Colonic mucosa (tissue), 4 donors: ENCODE measurements around the gene SERPINB10. TPM values are rescaled to one million over a fixed set of nuclear protein-coding genes. Genes with fewer than 3 reads are reported as not detected.

Experiments used
- DNase-seq: peaks from one replicate; pipeline ENCODE4 v3.0.0-alpha.2; 2020
- H3K27ac ChIP-seq: fragments of 200-600 bp; one replicate; pipeline ENCODE4 v1.8.0; 2021
- H3K27me3 ChIP-seq: fragments of 200-600 bp; one replicate; pipeline ENCODE4 v1.8.0; 2021
- H3K36me3 ChIP-seq: fragments of 200-600 bp; one replicate; pipeline ENCODE4 v1.8.0; 2021
- H3K4me1 ChIP-seq: fragments of 200-600 bp; one replicate; pipeline ENCODE4 v1.8.0; 2021; ENCODE audit warnings: mild to moderate bottlenecking
- H3K4me3 ChIP-seq: fragments of 200-600 bp; one replicate; pipeline ENCODE4 v1.8.0; 2021
- H3K9ac ChIP-seq, 2 donors: one replicate each; pipeline ENCODE4 v1.7.0; 2013; ENCODE audit warnings: control low read depth in 2 of 2, low read depth in 2 of 2, low read length in 2 of 2
- H3K9me3 ChIP-seq: fragments of 200-600 bp; one replicate; pipeline ENCODE4 v1.8.0; 2021
- intact Hi-C: fragments of 100-400 bp; cut with DNase I; formaldehyde crosslinking; loops from one replicate; pipeline ENCODE4 v1.14.1; 2022
- total RNA-seq, 2 donors: library from RNA; stranded (reverse); fragmentation: NEBNext Ultra II Directional in 1 of 2; extraction: Animal tissue kit (Norgen Biotek cat#: 25700) in 1 of 2; gene quantifications; one replicate each; pipeline ENCODE4 v1.2.1, GENCODE V29; 2021
- TF ChIP-seq, protein P1 (sequence below): fragments of 200-600 bp; IDR thresholded peaks from one replicate; pipeline ENCODE4 v1.8.0; 2022; ENCODE audit warnings: antibody characterized with exemption, mild to moderate bottlenecking
- donor health status: healthy.
- donor health status: DM: no; HTN: no; CAD: no.
- donor health status: DM: no; HTN: no; CAD: no.

The SERPINB10 gene
- total RNA-seq, 2 donors from 2014 or later: not detected

DNA sequence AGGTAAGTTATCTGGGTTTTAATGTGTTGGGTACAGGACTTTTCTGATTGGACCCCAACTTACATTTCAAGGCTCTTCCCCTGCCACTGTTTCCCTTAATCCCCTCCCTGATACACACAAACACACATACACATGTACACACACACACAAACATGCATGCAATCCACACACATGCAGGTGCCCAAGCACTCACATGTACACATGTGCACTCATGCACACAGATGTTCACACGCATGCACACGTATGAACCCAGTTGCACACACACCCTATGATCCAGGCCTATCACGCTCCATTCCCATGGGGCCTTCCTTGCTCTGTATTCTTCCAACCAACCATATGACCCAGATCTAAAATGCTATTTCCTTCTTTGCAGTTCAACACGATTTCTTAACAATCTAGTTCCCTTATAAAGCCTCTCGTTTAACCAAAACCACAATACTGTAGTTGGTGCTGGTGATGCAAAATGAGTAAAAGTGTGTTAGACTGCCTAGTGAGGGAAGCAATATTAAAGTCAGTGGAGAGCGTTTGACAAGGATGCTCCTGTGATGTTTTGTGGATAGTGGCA lies 73.2 kb downstream of the SERPINB10 start:
- TF ChIP-seq, protein P1, sequence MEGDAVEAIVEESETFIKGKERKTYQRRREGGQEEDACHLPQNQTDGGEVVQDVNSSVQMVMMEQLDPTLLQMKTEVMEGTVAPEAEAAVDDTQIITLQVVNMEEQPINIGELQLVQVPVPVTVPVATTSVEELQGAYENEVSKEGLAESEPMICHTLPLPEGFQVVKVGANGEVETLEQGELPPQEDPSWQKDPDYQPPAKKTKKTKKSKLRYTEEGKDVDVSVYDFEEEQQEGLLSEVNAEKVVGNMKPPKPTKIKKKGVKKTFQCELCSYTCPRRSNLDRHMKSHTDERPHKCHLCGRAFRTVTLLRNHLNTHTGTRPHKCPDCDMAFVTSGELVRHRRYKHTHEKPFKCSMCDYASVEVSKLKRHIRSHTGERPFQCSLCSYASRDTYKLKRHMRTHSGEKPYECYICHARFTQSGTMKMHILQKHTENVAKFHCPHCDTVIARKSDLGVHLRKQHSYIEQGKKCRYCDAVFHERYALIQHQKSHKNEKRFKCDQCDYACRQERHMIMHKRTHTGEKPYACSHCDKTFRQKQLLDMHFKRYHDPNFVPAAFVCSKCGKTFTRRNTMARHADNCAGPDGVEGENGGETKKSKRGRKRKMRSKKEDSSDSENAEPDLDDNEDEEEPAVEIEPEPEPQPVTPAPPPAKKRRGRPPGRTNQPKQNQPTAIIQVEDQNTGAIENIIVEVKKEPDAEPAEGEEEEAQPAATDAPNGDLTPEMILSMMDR: no peak
- H3K4me1 ChIP-seq: no peaks in the 10 kb centered on the region
- H3K9me3 ChIP-seq: no peaks in the 10 kb centered on the region
- H3K27ac ChIP-seq: no peak overlapping the region
- no peaks in the 10 kb centered on the region for H3K27me3 ChIP-seq
- H3K9ac ChIP-seq: no peak overlapping the region
- intact Hi-C loops: no loop called here
- DNase-seq: no peak
- no peaks in the 10 kb centered on the region for H3K36me3 ChIP-seq
- no peak overlapping the region for H3K4me3 ChIP-seq

GRCh38 chr18:63981719-63982118 lies 74.0 kb downstream of the SERPINB10 start:
- intact Hi-C loops: no loop called here
- no peaks in the 10 kb centered on the region for H3K4me1 ChIP-seq

GRCh38 chr18:63982361-63982760 lies 74.6 kb downstream of the SERPINB10 start:
- no peak overlapping the region for H3K27ac ChIP-seq
- TF ChIP-seq, protein P1: no peak
- no peaks in the 10 kb centered on the region for H3K9me3 ChIP-seq
- H3K4me3 ChIP-seq: no peak overlapping the region
- no peak overlapping the region for H3K9ac ChIP-seq
- H3K36me3 ChIP-seq: no peaks in the 10 kb centered on the region
- no peak for DNase-seq
- intact Hi-C loops: no loop called here
- H3K27me3 ChIP-seq: no peaks in the 10 kb centered on the region
- H3K4me1 ChIP-seq: no peaks in the 10 kb centered on the region

More at GRCh38 chr18:63981719-63982118, 74.0 kb downstream of the SERPINB10 start:
- no peak overlapping the region for H3K4me3 ChIP-seq
- H3K27ac ChIP-seq: no peak overlapping the region
- H3K27me3 ChIP-seq: no peaks in the 10 kb centered on the region
- TF ChIP-seq, protein P1: no peak
- H3K9me3 ChIP-seq: no peaks in the 10 kb centered on the region
- no peak overlapping the region for H3K9ac ChIP-seq
- no peak for DNase-seq
- no peaks in the 10 kb centered on the region for H3K36me3 ChIP-seq

Other genes starting within 250 kb of the SERPINB10 start
- gene SERPINB3, start 246.1 kb upstream of the SERPINB10 start, total RNA-seq: not detected
- not detected for gene SERPINB11, start 205.0 kb upstream of the SERPINB10 start, total RNA-seq
- gene SERPINB7, start 132.5 kb upstream of the SERPINB10 start, total RNA-seq: not detected
- gene SERPINB2, start 20.3 kb upstream of the SERPINB10 start, total RNA-seq: under 1 TPM in 1 of 2 donors, not detected in 1; 0.29 TPM
- 1 to 10 TPM in 1 of 2 donors, under 1 TPM in 1; 0.11 to 2.3 TPM for gene HMSD, start 41.3 kb downstream of the SERPINB10 start, total RNA-seq
- gene SERPINB8, start 62.1 kb downstream of the SERPINB10 start, total RNA-seq: 10 to 100 TPM in 1 of 2 donors, 1 to 10 TPM in 1; 9.2 to 20.1 TPM
- not detected for gene LINC00305, start 241.1 kb downstream of the SERPINB10 start, total RNA-seq